GM23338 (cell line): Measurements from ENCODE around the gene TNNC1.

Experiments used
- CREB1 ChIP-seq: fragments of 250-450 bp; sonication (Bioruptor Pico); IDR thresholded peaks from 2 replicates; pipeline ENCODE4 v1.5.0; 2020; ENCODE audit warnings: low read depth, mild to moderate bottlenecking, moderate library complexity
- EZH2 ChIP-seq: fragments of 200-600 bp; sonication (generic); IDR thresholded peaks from one replicate; pipeline ENCODE4 v1.8.0; 2017; ENCODE audit warnings: antibody characterized with exemption, mild to moderate bottlenecking, low read depth; ENCODE audit not compliant: unreplicated experiment
- EZH2phosphoT487 ChIP-seq: fragments of 200-600 bp; sonication (generic); IDR thresholded peaks from one replicate; pipeline ENCODE4 v1.8.1; 2018; ENCODE audit warnings: antibody characterized with exemption; ENCODE audit not compliant: unreplicated experiment
- JUNB ChIP-seq: IDR thresholded peaks from one replicate; pipeline ENCODE4 v1.6.1; 2016; ENCODE audit warnings: antibody characterized with exemption; ENCODE audit not compliant: unreplicated experiment
- NANOG ChIP-seq: IDR thresholded peaks from 2 replicates; pipeline ENCODE4 v1.6.1; 2016; ENCODE audit warnings: antibody characterized with exemption, borderline replicate concordance
- POLR2AphosphoS5 ChIP-seq: IDR thresholded peaks from 2 replicates; pipeline ENCODE4 v1.6.1; 2016; ENCODE audit warnings: antibody characterized with exemption, low read depth
- STAT1 ChIP-seq: IDR thresholded peaks from one replicate; pipeline ENCODE4 v1.6.1; 2016; ENCODE audit warnings: antibody characterized with exemption; ENCODE audit not compliant: unreplicated experiment
- ZNF114 ChIP-seq: fragments of 250-450 bp; sonication (Bioruptor Pico); IDR thresholded peaks from 2 replicates; pipeline ENCODE4 v1.5.0; 2020; ENCODE audit warnings: mild to moderate bottlenecking, moderate library complexity
- ZNF331 ChIP-seq: fragments of 250-450 bp; sonication (Bioruptor Pico); IDR thresholded peaks from 2 replicates; pipeline ENCODE4 v1.5.0; 2020; ENCODE audit warnings: low read depth, mild to moderate bottlenecking, moderate library complexity
- TF ChIP-seq, protein P1 (sequence below), 2 experiments: fragments of 200-600 bp in 1 of 2; sonication (generic) in 1 of 2; conservative IDR thresholded peaks; 2 replicates each; pipeline versions ENCODE4 v1.5.1 to v1.6.1; 2016 to 2017; ENCODE audit warnings: antibody characterized with exemption in 2 of 2, low read depth in 2 of 2, mild to moderate bottlenecking in 2 of 2, moderate library complexity in 1 of 2
- TF ChIP-seq, protein P2 (sequence below): IDR thresholded peaks from 2 replicates; pipeline ENCODE4 v1.6.1; 2016; ENCODE audit warnings: antibody characterized with exemption
- TF ChIP-seq, protein P3 (sequence below): IDR thresholded peaks from one replicate; pipeline ENCODE4 v1.6.1; 2018; ENCODE audit warnings: antibody characterized with exemption; ENCODE audit not compliant: unreplicated experiment
- TF ChIP-seq, protein P4 (sequence below): fragments of 250-450 bp; sonication (Bioruptor Pico); IDR thresholded peaks from 2 replicates; pipeline ENCODE4 v1.5.0; 2020; ENCODE audit warnings: mild to moderate bottlenecking, moderate library complexity

DNA sequence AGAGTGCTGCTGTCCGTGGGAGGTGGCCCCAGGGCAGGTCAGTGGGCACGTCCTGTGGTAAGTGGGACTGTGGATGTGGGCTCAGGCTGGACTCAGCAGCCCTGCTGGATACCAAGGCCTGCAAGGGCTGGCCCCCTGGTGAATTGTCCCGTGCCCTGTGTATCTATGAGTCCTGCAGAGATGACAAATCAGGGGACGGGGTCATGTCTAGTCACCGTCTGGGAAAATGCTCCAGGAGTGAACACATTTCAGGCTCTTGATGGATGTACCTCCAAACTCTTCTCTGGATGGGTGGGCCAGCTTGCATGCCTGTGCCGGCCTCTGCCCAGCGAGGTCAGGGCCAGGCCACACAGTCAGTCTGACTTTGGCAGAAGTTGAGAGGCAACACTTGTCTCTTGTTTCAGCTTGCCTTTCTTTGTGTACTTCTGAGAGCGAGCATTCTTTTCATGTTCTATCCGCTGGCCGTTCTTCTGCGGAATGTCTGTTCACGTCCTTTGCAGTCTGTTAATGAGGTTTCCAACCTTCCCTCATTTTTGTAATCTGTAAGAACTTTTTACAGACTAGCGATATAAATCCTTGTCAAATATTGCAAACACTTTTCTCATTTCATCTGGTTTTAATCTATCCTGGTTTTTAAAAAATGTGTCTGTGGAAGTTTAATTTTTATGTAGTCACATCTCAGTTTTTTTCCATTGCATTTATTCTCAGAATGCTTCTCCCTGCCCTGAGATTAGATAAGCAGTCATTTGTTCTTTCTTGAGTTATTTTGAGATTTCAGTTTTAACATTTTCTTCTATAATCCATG lies 29.9 kb upstream of the TNNC1 start:
- no peak for TF ChIP-seq NANOG
- TF ChIP-seq, protein P1, sequence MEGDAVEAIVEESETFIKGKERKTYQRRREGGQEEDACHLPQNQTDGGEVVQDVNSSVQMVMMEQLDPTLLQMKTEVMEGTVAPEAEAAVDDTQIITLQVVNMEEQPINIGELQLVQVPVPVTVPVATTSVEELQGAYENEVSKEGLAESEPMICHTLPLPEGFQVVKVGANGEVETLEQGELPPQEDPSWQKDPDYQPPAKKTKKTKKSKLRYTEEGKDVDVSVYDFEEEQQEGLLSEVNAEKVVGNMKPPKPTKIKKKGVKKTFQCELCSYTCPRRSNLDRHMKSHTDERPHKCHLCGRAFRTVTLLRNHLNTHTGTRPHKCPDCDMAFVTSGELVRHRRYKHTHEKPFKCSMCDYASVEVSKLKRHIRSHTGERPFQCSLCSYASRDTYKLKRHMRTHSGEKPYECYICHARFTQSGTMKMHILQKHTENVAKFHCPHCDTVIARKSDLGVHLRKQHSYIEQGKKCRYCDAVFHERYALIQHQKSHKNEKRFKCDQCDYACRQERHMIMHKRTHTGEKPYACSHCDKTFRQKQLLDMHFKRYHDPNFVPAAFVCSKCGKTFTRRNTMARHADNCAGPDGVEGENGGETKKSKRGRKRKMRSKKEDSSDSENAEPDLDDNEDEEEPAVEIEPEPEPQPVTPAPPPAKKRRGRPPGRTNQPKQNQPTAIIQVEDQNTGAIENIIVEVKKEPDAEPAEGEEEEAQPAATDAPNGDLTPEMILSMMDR (conservative IDR thresholded peaks at IDR 0.05; ENCODE audit: low read depth in 2 of 2): no peak
- TF ChIP-seq EZH2: no peak
- TF ChIP-seq POLR2AphosphoS5: no peak
- TF ChIP-seq EZH2phosphoT487: no peak
- TF ChIP-seq, protein P2, sequence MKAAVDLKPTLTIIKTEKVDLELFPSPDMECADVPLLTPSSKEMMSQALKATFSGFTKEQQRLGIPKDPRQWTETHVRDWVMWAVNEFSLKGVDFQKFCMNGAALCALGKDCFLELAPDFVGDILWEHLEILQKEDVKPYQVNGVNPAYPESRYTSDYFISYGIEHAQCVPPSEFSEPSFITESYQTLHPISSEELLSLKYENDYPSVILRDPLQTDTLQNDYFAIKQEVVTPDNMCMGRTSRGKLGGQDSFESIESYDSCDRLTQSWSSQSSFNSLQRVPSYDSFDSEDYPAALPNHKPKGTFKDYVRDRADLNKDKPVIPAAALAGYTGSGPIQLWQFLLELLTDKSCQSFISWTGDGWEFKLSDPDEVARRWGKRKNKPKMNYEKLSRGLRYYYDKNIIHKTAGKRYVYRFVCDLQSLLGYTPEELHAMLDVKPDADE: no peak
- TF ChIP-seq, protein P3, sequence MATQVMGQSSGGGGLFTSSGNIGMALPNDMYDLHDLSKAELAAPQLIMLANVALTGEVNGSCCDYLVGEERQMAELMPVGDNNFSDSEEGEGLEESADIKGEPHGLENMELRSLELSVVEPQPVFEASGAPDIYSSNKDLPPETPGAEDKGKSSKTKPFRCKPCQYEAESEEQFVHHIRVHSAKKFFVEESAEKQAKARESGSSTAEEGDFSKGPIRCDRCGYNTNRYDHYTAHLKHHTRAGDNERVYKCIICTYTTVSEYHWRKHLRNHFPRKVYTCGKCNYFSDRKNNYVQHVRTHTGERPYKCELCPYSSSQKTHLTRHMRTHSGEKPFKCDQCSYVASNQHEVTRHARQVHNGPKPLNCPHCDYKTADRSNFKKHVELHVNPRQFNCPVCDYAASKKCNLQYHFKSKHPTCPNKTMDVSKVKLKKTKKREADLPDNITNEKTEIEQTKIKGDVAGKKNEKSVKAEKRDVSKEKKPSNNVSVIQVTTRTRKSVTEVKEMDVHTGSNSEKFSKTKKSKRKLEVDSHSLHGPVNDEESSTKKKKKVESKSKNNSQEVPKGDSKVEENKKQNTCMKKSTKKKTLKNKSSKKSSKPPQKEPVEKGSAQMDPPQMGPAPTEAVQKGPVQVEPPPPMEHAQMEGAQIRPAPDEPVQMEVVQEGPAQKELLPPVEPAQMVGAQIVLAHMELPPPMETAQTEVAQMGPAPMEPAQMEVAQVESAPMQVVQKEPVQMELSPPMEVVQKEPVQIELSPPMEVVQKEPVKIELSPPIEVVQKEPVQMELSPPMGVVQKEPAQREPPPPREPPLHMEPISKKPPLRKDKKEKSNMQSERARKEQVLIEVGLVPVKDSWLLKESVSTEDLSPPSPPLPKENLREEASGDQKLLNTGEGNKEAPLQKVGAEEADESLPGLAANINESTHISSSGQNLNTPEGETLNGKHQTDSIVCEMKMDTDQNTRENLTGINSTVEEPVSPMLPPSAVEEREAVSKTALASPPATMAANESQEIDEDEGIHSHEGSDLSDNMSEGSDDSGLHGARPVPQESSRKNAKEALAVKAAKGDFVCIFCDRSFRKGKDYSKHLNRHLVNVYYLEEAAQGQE: no peak
- TF ChIP-seq, protein P4, sequence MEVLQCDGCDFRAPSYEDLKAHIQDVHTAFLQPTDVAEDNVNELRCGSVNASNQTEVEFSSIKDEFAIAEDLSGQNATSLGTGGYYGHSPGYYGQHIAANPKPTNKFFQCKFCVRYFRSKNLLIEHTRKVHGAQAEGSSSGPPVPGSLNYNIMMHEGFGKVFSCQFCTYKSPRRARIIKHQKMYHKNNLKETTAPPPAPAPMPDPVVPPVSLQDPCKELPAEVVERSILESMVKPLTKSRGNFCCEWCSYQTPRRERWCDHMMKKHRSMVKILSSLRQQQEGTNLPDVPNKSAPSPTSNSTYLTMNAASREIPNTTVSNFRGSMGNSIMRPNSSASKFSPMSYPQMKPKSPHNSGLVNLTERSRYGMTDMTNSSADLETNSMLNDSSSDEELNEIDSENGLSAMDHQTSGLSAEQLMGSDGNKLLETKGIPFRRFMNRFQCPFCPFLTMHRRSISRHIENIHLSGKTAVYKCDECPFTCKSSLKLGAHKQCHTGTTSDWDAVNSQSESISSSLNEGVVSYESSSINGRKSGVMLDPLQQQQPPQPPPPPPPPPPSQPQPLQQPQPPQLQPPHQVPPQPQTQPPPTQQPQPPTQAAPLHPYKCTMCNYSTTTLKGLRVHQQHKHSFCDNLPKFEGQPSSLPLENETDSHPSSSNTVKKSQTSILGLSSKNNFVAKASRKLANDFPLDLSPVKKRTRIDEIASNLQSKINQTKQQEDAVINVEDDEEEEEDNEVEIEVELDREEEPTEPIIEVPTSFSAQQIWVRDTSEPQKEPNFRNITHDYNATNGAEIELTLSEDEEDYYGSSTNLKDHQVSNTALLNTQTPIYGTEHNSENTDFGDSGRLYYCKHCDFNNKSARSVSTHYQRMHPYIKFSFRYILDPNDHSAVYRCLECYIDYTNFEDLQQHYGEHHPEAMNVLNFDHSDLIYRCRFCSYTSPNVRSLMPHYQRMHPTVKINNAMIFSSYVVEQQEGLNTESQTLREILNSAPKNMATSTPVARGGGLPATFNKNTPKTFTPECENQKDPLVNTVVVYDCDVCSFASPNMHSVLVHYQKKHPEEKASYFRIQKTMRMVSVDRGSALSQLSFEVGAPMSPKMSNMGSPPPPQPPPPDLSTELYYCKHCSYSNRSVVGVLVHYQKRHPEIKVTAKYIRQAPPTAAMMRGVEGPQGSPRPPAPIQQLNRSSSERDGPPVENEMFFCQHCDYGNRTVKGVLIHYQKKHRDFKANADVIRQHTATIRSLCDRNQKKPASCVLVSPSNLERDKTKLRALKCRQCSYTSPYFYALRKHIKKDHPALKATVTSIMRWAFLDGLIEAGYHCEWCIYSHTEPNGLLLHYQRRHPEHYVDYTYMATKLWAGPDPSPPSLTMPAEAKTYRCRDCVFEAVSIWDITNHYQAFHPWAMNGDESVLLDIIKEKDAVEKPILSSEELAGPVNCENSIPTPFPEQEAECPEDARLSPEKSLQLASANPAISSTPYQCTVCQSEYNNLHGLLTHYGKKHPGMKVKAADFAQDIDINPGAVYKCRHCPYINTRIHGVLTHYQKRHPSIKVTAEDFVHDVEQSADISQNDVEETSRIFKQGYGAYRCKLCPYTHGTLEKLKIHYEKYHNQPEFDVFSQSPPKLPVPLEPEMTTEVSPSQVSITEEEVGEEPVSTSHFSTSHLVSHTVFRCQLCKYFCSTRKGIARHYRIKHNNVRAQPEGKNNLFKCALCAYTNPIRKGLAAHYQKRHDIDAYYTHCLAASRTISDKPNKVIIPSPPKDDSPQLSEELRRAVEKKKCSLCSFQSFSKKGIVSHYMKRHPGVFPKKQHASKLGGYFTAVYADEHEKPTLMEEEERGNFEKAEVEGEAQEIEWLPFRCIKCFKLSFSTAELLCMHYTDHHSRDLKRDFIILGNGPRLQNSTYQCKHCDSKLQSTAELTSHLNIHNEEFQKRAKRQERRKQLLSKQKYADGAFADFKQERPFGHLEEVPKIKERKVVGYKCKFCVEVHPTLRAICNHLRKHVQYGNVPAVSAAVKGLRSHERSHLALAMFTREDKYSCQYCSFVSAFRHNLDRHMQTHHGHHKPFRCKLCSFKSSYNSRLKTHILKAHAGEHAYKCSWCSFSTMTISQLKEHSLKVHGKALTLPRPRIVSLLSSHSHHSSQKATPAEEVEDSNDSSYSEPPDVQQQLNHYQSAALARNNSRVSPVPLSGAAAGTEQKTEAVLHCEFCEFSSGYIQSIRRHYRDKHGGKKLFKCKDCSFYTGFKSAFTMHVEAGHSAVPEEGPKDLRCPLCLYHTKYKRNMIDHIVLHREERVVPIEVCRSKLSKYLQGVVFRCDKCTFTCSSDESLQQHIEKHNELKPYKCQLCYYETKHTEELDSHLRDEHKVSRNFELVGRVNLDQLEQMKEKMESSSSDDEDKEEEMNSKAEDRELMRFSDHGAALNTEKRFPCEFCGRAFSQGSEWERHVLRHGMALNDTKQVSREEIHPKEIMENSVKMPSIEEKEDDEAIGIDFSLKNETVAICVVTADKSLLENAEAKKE: no peak
- no peak for TF ChIP-seq CREB1
- no peak for TF ChIP-seq JUNB
- TF ChIP-seq STAT1: no peak
- no peak for TF ChIP-seq ZNF114 (CRISPR knock-in tag)
- TF ChIP-seq ZNF331 (CRISPR knock-in tag): no peak
